Measurements from ENCODE around the gene RGS3. TPM values are rescaled to one million over a fixed set of nuclear protein-coding genes. Genes with fewer than 3 reads are reported as not detected.

Gene RGS3
- total RNA-seq, 1 donor from 2014 or later: 158 TPM

GRCh38 chr9:113570106-113570505, 106.6 kb downstream of the RGS3 start:
- DNase-seq (ENCODE audit: low read depth): no peak
- H3K4me3 ChIP-seq (ENCODE audit: low read depth, low read length): no peak overlapping the region
- no peaks in the 10 kb centered on the region for H3K27me3 ChIP-seq (ENCODE audit: control insufficient read depth, insufficient read depth, low read length)
- no peaks in the 10 kb centered on the region for H3K36me3 ChIP-seq (ENCODE audit: control insufficient read depth, insufficient read depth, low read length)
- TF ChIP-seq CTCF (IDR thresholded peaks at IDR 0.05; ENCODE audit: insufficient read depth, low read length, poor library complexity, severe bottlenecking): no peak

DNA sequence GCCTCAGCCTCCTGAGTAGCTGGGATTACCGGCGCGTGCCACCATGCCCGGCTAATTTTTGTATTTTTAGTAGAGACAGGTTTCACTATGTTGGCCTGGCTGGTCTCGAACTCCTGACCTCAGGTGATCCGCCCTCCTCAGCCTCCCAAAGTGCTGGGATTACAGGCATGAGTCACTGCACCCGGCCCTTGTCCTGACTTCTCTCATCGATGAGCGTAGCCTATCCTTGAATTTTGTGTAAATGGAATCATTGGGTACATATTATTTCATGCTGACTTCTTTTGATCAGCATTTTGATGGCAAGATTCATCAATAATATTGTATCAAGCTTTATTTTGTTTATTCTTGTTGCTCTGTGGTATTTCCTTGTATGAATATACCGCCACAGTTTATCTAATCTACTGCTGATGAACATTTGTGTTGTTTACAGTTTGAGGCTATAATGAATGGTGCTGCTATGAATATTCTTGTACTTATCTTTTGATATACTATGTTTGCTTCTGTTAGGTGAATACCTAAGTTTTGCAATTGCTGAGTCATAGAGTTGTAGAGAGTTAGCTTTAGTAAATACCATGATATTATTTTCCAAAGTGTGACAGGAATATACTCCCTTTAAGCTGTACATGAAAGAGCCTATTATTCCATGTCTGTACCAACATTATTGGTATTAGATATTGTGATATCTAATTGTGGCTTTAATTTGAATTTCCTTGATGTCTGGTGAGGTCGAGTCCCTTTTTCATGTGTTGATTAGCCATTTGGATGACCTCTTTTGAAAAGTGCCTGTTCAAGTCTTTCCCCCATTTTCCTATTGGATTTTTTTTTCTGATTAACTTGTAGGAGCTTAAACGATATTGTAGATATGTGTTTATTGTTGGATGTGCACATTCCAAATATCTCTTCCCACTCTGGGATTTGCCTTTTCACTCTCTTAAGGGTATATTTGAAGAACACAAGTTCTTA, 107.5 kb downstream of the RGS3 start:
- TF ChIP-seq CTCF (IDR thresholded peaks at IDR 0.05; ENCODE audit: insufficient read depth, low read length, poor library complexity, severe bottlenecking): no peak
- no peak for DNase-seq (ENCODE audit: low read depth)
- no peaks in the 10 kb centered on the region for H3K36me3 ChIP-seq (ENCODE audit: control insufficient read depth, insufficient read depth, low read length)
- H3K4me3 ChIP-seq (ENCODE audit: low read depth, low read length): no peak overlapping the region
- H3K27me3 ChIP-seq (ENCODE audit: control insufficient read depth, insufficient read depth, low read length): no peaks in the 10 kb centered on the region

GRCh38 chr9:113572076-113572861, 108.7 kb downstream of the RGS3 start:
- TF ChIP-seq CTCF (IDR thresholded peaks at IDR 0.05; ENCODE audit: insufficient read depth, low read length, poor library complexity, severe bottlenecking): no peak
- no peaks in the 10 kb centered on the region for H3K36me3 ChIP-seq (ENCODE audit: control insufficient read depth, insufficient read depth, low read length)
- DNase-seq (ENCODE audit: low read depth): no peak
- no peak overlapping the region for H3K4me3 ChIP-seq (ENCODE audit: low read depth, low read length)
- H3K27me3 ChIP-seq (ENCODE audit: control insufficient read depth, insufficient read depth, low read length): no peaks in the 10 kb centered on the region

GRCh38 chr9:113573046-113573958, 109.8 kb downstream of the RGS3 start:
- H3K4me3 ChIP-seq (ENCODE audit: low read depth, low read length): no peak overlapping the region
- DNase-seq (ENCODE audit: low read depth): no peak
- no peaks in the 10 kb centered on the region for H3K36me3 ChIP-seq (ENCODE audit: control insufficient read depth, insufficient read depth, low read length)
- no peaks in the 10 kb centered on the region for H3K27me3 ChIP-seq (ENCODE audit: control insufficient read depth, insufficient read depth, low read length)
- TF ChIP-seq CTCF (IDR thresholded peaks at IDR 0.05; ENCODE audit: insufficient read depth, low read length, poor library complexity, severe bottlenecking): no peak

DNA sequence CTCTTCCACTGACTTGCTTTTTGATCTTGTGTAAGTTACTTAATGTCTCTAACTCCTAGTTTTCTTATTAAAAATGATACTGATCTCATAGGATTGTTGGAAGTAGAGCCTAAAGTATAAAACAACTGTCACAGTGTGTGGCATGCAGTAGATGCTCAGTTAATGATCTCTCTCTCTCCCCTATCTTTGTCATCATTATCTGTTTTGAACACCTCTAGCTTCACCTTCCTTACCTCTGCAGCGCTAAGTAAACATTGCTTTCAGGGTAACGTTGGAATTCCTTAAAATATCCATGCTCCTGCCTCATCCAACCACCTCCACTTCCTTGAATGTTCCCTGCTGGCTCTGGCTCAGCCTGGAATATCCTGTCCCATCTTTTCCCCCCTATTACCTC, 110.4 kb downstream of the RGS3 start:
- no peak for TF ChIP-seq CTCF (IDR thresholded peaks at IDR 0.05; ENCODE audit: insufficient read depth, low read length, poor library complexity, severe bottlenecking)
- DNase-seq (ENCODE audit: low read depth): no peak
- no peak overlapping the region for H3K4me3 ChIP-seq (ENCODE audit: low read depth, low read length)
- H3K27me3 ChIP-seq (ENCODE audit: control insufficient read depth, insufficient read depth, low read length): no peaks in the 10 kb centered on the region
- no peaks in the 10 kb centered on the region for H3K36me3 ChIP-seq (ENCODE audit: control insufficient read depth, insufficient read depth, low read length)

All from kidney epithelial cell (primary cell).